SIG-M5 treated with dmso at 0.1 percent for 504 hours (cell line): ENCODE results near the gene DNAJC28.
"Not testable (repeated sequence)": the region's sequence is repeated elsewhere in the genome, so short reads cannot be mapped to it uniquely, and the experiment has no call there.

Experiments used
- DNase-seq: peaks from one replicate; lab custom pipeline; 2025; ENCODE audit not compliant: unreplicated experiment; lab: John Stamatoyannopoulos, UW

The DNAJC28 gene, protein sequence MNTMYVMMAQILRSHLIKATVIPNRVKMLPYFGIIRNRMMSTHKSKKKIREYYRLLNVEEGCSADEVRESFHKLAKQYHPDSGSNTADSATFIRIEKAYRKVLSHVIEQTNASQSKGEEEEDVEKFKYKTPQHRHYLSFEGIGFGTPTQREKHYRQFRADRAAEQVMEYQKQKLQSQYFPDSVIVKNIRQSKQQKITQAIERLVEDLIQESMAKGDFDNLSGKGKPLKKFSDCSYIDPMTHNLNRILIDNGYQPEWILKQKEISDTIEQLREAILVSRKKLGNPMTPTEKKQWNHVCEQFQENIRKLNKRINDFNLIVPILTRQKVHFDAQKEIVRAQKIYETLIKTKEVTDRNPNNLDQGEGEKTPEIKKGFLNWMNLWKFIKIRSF

DNA sequence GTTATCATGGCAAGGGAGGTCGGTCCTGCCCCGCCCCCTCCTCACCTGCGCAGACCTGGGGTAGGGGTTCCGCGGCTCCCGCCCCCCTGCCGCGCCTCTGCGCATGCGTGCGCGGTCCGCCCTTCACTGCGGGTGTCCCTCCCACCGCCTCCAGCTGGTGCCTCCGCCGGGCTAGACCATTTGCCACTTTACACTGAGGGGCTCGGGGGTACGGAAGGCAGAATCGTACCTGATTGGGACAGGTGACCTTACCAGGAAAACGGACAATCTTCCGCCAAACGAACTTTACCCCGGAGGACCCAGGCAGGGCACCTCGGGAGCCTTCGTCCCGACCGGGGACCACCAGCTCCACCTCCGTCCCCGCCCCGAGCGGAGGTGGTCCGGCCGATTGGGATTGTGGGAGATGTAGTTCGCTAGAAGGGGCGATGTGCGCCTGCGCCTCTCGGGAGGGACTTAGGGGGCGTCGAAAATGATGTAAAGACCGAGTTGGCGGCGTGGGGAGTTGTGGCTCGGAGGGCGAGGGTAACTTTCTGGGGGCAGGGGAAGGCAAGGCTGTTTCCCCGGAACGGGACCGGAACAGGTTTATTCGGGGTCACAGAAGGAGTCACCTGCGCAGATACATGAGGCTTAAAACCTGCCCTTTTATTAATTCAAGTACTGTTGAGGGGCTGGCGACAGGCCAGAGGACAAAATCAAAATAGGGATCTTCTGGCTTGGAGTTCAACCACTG is at the start of gene DNAJC28:
TSS of gene DNAJC28 (minus strand) at position 344 of the 730 bp plus-strand sequence. CDS start 2,323 bp downstream, outside the sequence.
- peak; percentile 93 for DNase-seq

DNA sequence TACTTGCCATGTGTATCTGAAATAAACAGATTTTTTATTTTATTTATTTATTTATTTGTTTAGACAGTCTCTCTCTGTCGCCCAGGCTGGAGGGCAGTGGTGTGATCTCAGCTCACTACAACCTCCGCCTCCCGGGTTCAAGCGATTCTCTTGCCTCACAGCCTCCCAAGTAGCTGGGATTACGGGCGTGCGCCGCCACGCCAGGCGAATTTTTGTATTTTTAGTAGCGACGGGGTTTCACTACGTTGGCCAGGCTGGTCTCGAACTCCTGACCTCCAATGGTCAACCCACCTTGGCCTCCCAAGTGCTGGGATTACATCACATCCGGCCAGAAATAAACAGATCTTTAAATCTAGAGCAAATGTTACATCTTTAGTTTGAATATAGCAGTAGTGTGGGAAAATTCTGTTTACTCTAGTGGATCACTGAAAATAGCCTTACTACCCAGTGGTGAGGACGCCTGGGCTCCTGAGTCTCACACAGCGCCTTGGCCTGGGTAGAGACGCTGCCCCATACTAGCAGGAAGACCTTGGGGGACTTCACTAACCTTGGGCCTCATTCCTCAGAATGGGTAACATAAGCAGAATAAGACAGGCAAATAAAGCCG is 49.7 kb upstream of the DNAJC28 start:
- DNase-seq: peak; percentile 35

DNA sequence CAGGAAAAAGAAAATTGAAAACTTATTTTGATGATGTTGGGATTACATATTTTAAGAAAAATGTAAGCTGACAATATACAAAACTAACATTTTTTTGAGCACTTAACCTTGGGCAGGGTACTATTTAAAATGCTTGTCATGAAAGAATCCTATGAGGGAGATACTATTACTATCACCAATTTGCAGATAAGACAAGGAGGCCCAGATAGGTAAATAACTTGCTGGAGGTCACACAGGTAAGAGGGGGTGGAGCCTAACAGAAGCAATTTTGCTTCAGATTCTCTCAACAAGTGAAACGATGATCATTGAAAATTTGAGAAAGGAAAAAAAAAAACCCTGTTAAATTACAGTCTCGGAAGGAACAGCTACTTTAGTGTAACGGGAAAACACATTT is 49.2 kb upstream of the DNAJC28 start:
- DNase-seq: no peak

DNA sequence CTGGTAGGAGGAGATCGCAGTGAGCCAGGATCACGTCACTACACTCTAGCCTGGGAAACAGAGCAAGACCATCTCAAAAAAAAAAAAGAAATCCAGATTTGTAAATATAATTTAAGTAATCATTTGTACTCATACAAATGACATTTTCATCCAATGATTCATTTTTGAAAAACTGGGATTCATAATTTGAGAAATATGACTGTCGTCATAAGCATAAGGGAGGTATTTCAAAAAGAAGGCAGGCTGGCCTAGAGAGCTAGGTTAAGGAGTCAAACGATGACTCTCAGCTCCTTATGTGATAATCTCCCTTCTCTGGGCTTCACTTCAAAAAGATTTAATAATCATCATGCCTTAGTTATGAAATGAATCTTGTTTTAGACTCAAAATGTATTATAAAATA is 48.1 kb upstream of the DNAJC28 start:
- no peak for DNase-seq

DNA sequence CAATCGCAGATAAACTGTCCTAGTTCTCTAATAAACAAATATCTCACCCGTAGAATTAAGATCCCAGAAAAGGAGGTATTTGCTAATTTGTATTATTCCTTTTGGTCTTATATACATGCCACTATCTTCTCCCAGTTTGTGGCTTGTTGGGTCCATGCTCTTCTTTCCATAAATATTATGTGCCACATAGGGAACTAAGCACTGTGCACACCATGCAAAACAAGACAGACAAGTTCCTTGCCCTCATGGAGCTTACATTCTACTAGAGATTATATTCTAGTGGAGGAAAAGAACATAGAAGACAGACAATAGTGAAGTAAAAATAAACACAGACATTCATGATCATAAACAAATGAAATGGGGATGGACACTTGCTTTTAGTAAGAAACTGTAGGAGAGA is 45.7 kb upstream of the DNAJC28 start:
- no peak for DNase-seq

DNA sequence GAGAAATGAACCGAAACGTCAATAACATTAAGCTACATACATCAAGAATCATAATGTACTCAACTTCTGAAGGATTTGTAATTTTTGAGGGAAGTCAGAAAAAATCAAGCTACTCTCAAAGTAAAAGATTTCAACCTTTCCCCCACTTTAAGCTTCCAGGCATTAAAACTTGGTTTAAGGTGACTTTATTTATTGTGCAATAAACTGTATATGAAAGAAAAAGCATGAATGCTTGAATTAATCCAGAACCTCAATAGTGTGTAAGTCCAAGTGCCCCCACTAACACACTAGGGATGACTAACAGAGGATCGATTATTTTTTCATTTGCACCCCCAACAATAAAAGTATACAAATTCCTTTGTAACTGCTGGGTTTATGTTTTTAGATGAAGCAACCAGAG is 39.5 kb upstream of the DNAJC28 start:
- DNase-seq: no peak

DNA sequence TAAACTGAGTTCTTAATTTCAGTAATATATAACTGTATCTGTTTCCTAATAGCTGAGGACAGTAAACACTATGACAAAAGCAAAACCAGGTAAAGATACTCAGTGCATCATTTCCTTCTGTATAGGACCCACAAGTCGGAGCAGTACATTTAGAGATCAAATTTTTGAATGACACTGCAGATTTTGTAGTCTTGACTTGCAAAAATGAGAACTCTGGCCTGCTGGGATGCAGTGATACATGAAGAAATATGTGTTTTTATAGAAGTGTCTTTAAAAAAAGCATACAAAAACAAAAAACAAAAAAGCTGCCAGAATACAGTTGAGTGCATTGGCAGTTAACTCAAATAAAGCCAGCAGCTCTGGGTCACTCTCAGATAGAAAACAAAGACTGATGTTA is 31.4 kb upstream of the DNAJC28 start:
- DNase-seq: no peak

DNA sequence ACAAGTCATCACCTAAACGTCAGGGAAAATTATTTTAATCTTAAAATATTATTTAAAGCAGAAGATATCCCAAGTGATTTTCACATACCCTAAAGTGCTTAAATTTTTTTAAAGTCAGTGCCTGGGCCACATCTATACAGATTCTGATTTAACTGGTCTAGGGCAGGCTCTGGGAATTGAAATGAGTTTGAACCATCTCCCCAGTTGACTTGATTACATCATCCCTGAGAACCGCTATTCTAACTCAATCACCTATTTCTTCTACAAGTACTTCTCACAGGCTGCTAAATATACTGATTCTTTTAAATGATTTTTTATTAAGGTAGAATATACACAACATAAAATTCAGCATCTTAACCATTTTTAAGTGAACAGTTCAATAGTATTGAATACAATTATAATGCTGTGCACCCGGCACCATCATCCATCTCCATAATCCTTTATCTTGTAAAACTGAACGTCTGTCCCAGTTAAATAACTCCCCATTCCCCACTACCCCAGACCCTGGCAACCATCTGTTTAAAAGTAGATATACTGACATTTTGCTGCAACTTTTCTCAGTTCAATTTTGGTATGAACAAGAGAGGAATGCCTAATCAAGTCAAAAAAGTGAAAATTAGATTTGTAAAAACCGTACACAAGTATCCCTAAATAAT is 30.9 kb upstream of the DNAJC28 start:
- no peak for DNase-seq

DNA sequence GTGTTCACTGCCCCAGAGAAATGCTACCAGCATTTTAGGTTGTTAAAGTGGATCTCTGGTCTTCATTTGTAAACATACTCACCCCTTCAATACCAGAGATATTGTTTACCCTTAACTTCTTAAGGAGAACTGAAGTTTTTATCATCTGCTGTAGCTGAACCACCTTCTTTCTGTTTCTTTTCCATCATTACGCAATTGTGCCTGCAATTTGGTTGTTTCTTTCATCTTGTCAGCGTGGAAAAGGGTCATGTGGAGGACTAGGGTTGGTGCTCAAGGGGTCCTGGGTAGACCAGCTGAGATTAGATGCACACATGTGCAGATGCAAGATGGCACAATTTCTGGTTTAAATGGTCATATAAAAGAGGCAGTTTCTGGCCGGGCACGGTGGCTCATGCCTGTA is 27.4 kb upstream of the DNAJC28 start:
- DNase-seq: no peak

DNA sequence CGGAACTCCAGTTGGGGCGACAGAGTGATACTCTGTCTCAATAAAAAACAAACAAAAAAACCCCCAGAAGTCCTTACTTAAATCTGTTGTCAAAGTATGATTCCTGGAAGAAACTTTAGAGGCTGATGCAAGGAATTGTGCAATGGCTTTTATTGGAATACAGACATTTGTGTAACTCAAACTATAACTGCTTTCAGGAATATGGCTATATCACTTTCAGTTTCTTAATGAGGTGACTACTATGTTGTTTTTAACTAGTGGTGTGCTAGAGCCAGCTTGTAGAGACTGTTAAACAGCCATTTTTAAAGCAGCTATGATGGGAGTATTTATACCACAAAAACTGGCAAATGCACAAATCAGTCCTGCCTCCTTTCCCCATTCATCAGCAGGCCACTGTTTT is 22.7 kb upstream of the DNAJC28 start:
- DNase-seq: no peak

DNA sequence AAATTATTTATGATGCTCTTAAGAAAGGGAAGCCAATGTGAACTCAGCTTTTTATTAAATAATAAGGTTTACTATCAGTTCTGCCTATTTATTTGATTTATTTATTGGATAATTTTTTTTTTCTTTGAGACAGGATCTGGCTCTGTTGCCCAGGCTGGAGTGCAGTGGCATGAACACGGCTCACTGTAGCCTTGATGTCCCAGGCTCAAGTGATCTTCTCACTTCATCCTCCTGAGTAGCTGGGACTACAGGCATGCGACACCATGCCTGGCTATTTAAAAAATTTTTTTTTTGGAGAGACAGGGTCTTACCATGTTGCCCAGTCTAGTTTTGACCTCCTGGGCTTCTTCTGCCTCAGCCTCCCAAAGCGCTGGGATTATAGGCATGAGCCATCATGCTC is 21.0 kb upstream of the DNAJC28 start:
- DNase-seq: no peak

DNA sequence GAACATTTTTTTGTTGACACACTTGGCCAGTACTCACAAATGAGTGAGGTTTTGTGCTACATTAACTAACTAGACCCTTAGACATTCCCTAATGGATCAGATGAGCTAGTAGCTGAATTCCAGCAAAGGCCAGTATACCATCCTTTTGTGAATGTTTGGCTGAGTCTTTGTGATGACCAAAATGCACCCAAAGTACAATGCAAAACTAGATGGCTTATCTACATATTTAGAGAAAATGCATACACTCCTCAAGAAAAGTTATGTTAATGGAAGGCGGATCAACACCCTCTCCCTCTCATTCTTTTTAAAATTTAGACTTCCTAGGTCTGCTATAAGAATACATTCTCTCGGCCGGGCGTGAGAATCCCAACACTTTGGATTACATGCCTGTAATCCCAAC is 20.1 kb upstream of the DNAJC28 start:
- DNase-seq: no peak

DNA sequence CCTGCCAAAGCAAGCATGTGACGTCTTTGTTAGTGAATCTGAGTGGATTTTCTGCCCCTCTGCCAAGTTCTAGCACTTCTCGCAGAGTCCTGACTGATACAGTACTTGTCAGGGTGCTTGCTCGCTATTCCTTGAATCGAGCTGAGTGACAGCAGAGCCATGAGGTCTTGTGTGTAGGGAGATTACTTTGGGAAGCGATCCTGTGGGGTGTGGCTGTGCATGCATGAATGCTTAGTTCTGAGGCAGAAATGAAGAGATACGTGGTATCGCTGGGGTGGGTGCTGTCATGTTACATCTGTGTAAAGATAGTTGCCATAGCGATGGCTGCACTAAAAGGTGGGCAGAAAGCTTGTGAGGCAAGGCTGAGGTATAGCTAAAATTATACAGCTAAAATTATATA is 19.3 kb upstream of the DNAJC28 start:
- DNase-seq: no peak

DNA sequence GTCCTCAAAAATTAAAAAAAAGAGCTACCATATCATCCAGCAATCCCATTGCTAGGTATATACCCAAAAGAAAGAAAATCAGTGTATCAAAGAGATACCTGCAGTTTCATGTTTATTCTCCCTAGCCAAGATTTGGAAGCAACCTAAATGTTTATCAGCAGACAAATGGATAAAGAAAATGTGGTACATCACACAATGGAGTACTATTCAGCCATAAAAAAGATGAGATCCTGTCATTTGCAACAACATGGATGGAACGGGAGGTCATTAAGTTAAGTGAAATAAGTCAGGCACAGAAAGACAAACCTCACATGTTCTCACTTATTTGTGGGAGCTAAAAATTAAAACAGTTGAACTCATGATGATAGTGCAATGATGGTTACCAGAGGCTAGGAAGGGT is 15.5 kb upstream of the DNAJC28 start:
- DNase-seq: not testable (repeated sequence)

DNA sequence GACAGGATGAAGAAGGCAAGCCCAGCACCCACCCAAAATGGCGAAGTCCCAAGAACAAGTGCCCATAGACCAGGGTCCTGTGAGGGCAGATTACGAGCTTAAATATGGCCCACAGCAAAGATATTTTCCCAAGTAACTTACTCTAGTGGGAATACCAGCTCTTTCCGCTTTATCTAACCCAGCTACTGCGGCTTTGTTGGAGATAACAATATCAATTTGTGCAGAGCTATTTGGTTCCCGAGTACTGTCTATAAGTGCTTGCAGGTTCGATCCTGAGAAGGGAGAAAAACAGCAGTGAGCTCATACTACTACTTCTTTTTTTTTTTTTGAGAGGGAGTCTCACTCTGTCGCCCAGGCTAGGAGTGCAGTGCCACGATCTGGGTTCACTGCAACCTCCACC is 14.3 kb upstream of the DNAJC28 start:
- no peak for DNase-seq

DNA sequence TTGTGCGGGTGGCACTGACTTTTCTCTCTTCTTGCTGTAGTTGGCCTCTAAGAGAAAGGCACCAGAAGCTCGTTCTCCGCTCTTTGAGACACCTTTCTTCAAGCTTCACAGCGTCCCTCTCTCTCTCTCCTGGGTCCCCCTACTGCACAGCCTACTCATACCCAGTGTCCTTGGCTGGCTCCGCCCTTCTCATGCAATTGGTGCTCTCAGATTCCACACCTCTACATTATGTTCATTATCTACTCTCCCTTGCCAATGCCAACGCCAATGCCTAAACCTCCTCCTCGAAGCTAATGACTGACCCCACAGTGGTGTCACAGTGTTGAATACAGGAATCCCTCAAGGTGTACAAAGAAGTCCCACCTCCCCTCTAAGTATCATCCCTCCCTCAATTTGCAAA is 4.8 kb upstream of the DNAJC28 start:
- no peak for DNase-seq

DNA sequence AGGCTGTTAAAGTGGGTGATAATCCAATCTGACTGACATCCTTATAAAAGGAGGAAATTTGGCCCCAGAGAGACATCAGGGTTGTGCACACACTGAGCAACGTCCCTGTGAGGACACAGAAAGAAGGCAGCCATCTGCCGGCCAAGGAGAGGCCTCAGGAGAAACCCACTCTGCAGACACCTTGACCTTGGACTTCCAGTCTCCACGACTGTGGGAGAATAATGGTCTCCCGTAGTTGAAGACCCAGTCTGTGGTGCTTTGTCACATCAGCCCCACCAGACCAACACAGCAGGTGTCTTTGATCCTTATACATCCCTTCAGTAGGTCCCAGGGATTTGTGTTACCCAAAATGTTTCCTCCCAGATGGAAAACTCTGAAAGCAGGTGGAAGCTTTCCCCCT is 4.2 kb upstream of the DNAJC28 start:
- DNase-seq: no peak

DNA sequence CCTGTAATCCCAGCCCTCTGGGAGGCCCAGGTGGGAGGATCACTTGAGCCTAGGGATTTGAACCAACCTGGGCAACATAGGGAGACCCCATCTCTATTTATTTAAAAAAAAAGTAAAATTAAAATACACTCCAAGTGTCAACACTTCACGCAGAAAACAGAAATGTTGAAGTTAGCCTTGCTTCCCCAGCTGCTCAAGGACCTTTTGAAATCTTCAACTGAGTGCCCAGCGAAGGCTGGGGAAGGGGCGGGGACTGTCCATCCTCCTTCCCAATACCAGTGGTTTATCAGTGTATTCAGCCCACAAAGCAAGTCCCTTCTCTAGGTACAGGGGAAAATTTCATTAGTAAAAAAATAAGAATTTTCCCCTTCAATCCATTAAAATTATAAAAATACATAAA is 2.2 kb upstream of the DNAJC28 start:
- no peak for DNase-seq

DNA sequence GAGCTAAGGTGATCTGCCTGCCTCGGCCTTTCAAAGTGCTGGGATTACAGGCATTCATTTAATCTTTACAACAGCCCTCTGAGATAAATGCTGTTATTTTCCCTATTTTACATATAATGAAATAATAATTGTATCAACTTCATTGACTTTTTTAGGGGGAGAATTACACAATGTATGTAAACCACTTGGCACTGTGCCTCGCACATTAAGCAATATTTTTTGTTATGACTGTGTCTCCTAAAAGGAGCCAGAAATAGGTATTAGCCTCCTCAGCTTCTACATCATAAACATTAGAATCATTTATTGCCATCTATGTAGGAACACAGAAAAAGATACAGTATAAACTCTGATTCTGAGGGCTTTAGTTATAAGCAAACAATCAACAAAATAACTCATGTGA is 1.1 kb upstream of the DNAJC28 start:
- peak; percentile 69 for DNase-seq

DNA sequence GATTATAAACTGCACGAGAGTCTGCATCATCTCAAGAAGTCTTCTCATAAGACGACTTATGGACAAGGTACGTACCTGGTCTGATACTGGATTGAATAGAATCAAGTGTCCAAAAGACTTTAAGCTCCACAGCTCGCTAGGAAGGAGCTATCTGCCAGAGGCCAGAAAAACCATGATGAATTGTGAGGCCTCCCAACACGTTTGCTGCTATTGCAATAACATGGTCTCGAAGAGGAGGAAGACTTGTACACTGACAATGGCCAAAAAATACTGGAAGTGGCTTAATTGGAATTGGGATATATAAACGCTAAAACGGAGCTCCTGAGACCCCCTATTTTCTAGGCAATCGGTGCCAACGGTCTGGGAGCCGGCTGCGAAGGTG is 534 bp downstream of the DNAJC28 start:
- DNase-seq: no peak

DNA sequence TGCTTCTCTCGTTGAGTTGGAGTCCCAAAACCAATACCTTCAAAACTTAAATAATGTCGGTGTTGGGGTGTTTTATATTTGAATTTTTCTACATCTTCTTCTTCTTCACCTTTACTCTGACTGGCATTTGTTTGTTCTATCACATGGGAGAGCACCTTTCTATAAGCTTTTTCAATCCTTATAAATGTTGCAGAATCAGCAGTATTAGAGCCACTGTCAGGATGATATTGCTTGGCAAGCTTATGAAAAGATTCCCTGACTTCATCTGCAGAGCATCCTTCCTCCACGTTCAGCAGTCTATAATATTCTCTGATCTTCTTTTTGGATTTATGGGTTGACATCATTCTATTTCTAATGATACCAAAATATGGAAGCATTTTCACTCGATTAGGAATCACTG is 2.6 kb downstream of the DNAJC28 start:
- no peak for DNase-seq

DNA sequence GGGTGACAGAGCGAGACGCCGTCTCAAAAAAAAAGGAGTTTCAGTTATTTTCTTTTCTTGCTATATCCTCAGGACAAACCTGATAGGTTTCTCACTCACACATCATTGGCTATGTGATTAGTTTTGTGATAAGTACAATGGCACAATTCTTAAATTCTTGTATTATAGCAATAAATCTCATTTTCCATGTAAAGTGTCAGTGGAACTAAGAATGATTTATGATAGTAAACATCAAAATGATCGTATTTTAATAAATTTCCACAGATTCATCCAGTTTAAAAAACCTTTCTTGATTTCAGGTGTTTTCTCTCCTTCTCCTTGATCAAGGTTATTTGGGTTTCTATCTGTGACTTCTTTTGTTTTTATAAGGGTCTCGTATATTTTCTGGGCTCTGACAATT is 3.5 kb downstream of the DNAJC28 start:
- no peak for DNase-seq
